ENCODE data around the gene PRKD3. TPM values are rescaled to one million over a fixed set of nuclear protein-coding genes. Genes with fewer than 3 reads are reported as not detected.
"Not testable (repeated sequence)": the region's sequence is repeated elsewhere in the genome, so short reads cannot be mapped to it uniquely, and the experiment has no call there.

PRKD3 gene
- total and polyA plus RNA-seq, 2 donors: 12.6 to 32.6 TPM

DNA sequence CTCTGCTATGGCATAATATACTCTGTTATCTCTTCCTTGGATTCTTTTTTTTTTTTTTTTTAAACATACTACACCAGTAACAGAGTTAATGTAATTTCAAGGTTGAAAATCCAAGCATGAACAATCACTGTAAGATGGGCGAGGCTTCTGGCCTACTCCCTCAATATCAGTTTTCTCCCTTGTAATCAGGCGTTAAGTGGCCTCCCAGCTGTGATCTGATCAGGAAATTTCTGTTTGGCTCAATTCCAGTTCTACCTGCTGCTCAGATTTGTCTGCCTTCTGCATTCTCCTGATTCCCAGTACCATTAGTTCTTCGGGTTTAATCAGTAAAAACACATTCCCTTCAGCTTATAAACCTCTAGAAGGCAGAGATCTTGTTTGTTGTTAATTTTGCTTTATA lies 18.6 kb downstream of the PRKD3 start:
- Histone ChIP-seq H3K27me3 (ENCODE audit: control insufficient read depth in 2 of 2, insufficient read depth in 1 of 2, low read length in 1 of 2) (no peaks in the 10 kb centered on the region), H3K4me1 (ENCODE audit: control insufficient read depth in 2 of 2, insufficient read depth in 2 of 2, low read length in 2 of 2) (no peaks in the 10 kb centered on the region), H3K4me3 (ENCODE audit: low read length in 2 of 2) (no peak overlapping the region), H3K36me3 (ENCODE audit: control insufficient read depth in 2 of 2, insufficient read depth in 2 of 2, low read length in 1 of 2) (peaks cover 0 to 8% of the 10 kb centered on the region in 2 donors), H3K9me3 (ENCODE audit: control insufficient read depth in 2 of 2, insufficient read depth in 1 of 2, low read length in 1 of 2) (peaks cover 2 to 9% of the 10 kb centered on the region in 2 donors), H3K27ac (ENCODE audit: low read depth in 1 of 2, low read length in 1 of 2) (no peak overlapping the region)
- no peak for DNase-seq (ENCODE audit: low read depth in 6 of 9, low spot score in 9 of 9)
- 90% methylated on average over 3 of the region's 3 CpGs for whole genome bisulfite sequencing

DNA sequence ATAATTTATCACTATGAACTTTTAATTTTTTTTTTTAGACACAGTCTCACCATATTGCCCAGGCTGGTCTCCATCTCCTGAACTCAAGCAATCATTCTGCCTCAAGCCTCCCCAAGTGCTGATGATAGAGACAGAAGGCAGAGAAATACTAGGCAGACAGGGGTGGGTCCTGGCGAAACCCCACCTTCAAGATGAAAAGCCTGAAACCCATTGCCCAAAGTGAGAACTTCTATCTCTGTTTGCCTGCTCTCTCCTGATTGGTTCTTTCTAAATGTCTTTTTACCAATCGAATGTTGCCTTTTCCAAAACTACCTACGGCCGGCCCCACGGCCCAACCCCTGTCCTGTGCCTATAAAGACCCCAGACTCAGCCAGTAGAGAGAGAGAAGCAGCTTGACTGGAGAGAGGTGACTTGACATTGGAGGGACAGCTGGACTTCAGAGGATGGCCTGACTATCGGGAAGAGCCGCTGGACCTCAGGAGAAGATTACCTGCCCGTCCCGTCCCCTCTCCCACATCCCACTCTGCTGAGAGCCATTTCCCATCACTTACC lies 21.9 kb downstream of the PRKD3 start:
- Histone ChIP-seq H3K27me3 (ENCODE audit: control insufficient read depth in 2 of 2, insufficient read depth in 1 of 2, low read length in 1 of 2) (no peaks in the 10 kb centered on the region), H3K9me3 (ENCODE audit: control insufficient read depth in 2 of 2, insufficient read depth in 1 of 2, low read length in 1 of 2) (peaks cover 2 to 9% of the 10 kb centered on the region in 2 donors), H3K27ac (ENCODE audit: low read depth in 1 of 2, low read length in 1 of 2) (no peak overlapping the region), H3K4me3 (ENCODE audit: low read length in 2 of 2) (no peak overlapping the region), H3K4me1 (ENCODE audit: control insufficient read depth in 2 of 2, insufficient read depth in 2 of 2, low read length in 2 of 2) (no peaks in the 10 kb centered on the region), H3K36me3 (ENCODE audit: control insufficient read depth in 2 of 2, insufficient read depth in 2 of 2, low read length in 1 of 2) (peaks cover 0 to 8% of the 10 kb centered on the region in 2 donors)
- no peak for DNase-seq (ENCODE audit: low read depth in 6 of 9, low spot score in 9 of 9)
- over 99% methylated on average over 9 of the region's 9 CpGs for WGBS

- Histone ChIP-seq H3K27me3 (ENCODE audit: control insufficient read depth in 2 of 2, insufficient read depth in 1 of 2, low read length in 1 of 2) (no peaks in the 10 kb centered on the region), H3K9me3 (ENCODE audit: control insufficient read depth in 2 of 2, insufficient read depth in 1 of 2, low read length in 1 of 2) (peaks cover 2 to 9% of the 10 kb centered on the region in 2 donors), H3K4me3 (ENCODE audit: low read length in 2 of 2) (no peak overlapping the region), H3K36me3 (ENCODE audit: control insufficient read depth in 2 of 2, insufficient read depth in 2 of 2, low read length in 1 of 2) (peaks cover 0 to 8% of the 10 kb centered on the region in 2 donors), H3K4me1 (ENCODE audit: control insufficient read depth in 2 of 2, insufficient read depth in 2 of 2, low read length in 2 of 2) (no peaks in the 10 kb centered on the region), H3K27ac (ENCODE audit: low read depth in 1 of 2, low read length in 1 of 2) (no peak overlapping the region)
- 97% methylated on average over 2 of the region's 2 CpGs for WGBS
- DNase-seq (ENCODE audit: low read depth in 6 of 9, low spot score in 9 of 9): no peak
Observed at GRCh38 chr2:37301408-37301807, 23.2 kb downstream of the PRKD3 start.

DNA sequence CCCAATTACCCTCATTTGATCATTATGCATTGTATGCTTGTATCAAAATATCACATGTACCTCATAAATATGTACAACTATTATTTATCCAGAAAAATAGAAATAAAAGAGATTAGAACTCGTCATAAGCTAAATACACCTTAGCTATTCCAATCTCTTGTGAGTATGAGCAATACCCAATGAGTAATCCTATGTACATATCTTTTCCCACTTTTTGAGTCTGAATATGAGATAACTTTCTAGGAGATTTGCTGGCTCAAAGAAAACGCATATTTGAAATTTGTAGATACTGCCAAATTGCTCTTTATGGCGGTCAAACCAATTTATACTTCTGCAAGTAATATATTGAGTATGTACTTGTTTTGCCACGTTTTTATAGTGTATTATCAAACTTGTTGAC lies 24.1 kb downstream of the PRKD3 start:
- no peak overlapping the region for H3K4me3 ChIP-seq (ENCODE audit: low read length in 2 of 2)
- H3K27me3 ChIP-seq (ENCODE audit: control insufficient read depth in 2 of 2, insufficient read depth in 1 of 2, low read length in 1 of 2): no peaks in the 10 kb centered on the region
- peaks cover 2 to 9% of the 10 kb centered on the region in 2 donors for H3K9me3 ChIP-seq (ENCODE audit: control insufficient read depth in 2 of 2, insufficient read depth in 1 of 2, low read length in 1 of 2)
- no peaks in the 10 kb centered on the region for H3K4me1 ChIP-seq (ENCODE audit: control insufficient read depth in 2 of 2, insufficient read depth in 2 of 2, low read length in 2 of 2)
- peaks cover 0 to 8% of the 10 kb centered on the region in 2 donors for H3K36me3 ChIP-seq (ENCODE audit: control insufficient read depth in 2 of 2, insufficient read depth in 2 of 2, low read length in 1 of 2)
- no peak overlapping the region for H3K27ac ChIP-seq (ENCODE audit: low read depth in 1 of 2, low read length in 1 of 2)
- DNase-seq (ENCODE audit: low read depth in 6 of 9, low spot score in 9 of 9): no peak
- WGBS: 98% methylated on average over 4 of the region's 4 CpGs

- Histone ChIP-seq H3K4me1 (ENCODE audit: control insufficient read depth in 2 of 2, insufficient read depth in 2 of 2, low read length in 2 of 2) (no peaks in the 10 kb centered on the region), H3K27me3 (ENCODE audit: control insufficient read depth in 2 of 2, insufficient read depth in 1 of 2, low read length in 1 of 2) (no peaks in the 10 kb centered on the region), H3K9me3 (ENCODE audit: control insufficient read depth in 2 of 2, insufficient read depth in 1 of 2, low read length in 1 of 2) (peaks cover 2 to 9% of the 10 kb centered on the region in 2 donors), H3K4me3 (ENCODE audit: low read length in 2 of 2) (no peak overlapping the region), H3K27ac (ENCODE audit: low read depth in 1 of 2, low read length in 1 of 2) (no peak overlapping the region), H3K36me3 (ENCODE audit: control insufficient read depth in 2 of 2, insufficient read depth in 2 of 2, low read length in 1 of 2) (peaks cover 0 to 8% of the 10 kb centered on the region in 2 donors)
- no peak for DNase-seq (ENCODE audit: low read depth in 6 of 9, low spot score in 9 of 9)
Observed at GRCh38 chr2:37300146-37300545, 24.5 kb downstream of the PRKD3 start.

- H3K4me1 ChIP-seq (ENCODE audit: control insufficient read depth in 2 of 2, insufficient read depth in 2 of 2, low read length in 2 of 2): no peaks in the 10 kb centered on the region
- peaks cover 0 to 3% of the 10 kb centered on the region in 2 donors for H3K36me3 ChIP-seq (ENCODE audit: control insufficient read depth in 2 of 2, insufficient read depth in 2 of 2, low read length in 1 of 2)
- peaks cover 0 to under 1% of the 10 kb centered on the region in 2 donors for H3K9me3 ChIP-seq (ENCODE audit: control insufficient read depth in 2 of 2, insufficient read depth in 1 of 2, low read length in 1 of 2)
- no peaks in the 10 kb centered on the region for H3K27me3 ChIP-seq (ENCODE audit: control insufficient read depth in 2 of 2, insufficient read depth in 1 of 2, low read length in 1 of 2)
- H3K4me3 ChIP-seq (ENCODE audit: low read length in 2 of 2): no peak overlapping the region
- DNase-seq (ENCODE audit: low read depth in 6 of 9, low spot score in 9 of 9): no peak
- no peak overlapping the region for H3K27ac ChIP-seq (ENCODE audit: low read depth in 1 of 2, low read length in 1 of 2)
Observed at GRCh38 chr2:37297632-37298031, 27.0 kb downstream of the PRKD3 start.

DNA sequence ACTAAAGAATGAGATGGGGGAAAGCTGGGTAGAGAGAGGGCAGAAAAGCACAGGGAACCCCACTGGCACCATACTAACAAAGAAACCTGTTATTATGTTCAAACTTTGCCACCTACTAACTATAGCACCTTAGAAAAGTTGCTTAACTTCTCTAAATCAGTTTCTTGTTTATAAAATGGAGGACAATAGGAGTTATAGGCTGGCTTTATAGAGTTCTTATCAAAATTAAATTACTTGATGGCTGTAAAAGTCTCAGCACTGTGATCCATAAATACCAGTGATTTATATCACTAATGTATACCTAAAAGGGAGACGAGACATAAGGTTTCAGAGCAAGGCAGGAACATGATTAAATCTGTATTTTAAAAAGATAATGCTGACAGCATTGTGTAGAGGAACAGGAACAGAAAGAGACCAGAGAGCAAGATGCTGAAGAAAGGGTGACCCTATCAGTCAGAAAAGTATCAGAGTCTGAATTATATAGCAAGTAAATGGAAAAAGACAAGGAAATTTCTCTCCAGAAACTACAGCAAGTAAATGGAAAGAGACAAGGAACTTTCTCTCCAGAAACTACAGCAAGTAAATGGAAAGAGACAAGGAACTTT lies 29.1 kb downstream of the PRKD3 start:
- Histone ChIP-seq H3K27ac (ENCODE audit: low read depth in 1 of 2, low read length in 1 of 2) (no peak overlapping the region), H3K27me3 (ENCODE audit: control insufficient read depth in 2 of 2, insufficient read depth in 1 of 2, low read length in 1 of 2) (no peaks in the 10 kb centered on the region), H3K4me3 (ENCODE audit: low read length in 2 of 2) (no peak overlapping the region), H3K9me3 (ENCODE audit: control insufficient read depth in 2 of 2, insufficient read depth in 1 of 2, low read length in 1 of 2) (no peaks in the 10 kb centered on the region), H3K4me1 (ENCODE audit: control insufficient read depth in 2 of 2, insufficient read depth in 2 of 2, low read length in 2 of 2) (no peaks in the 10 kb centered on the region), H3K36me3 (ENCODE audit: control insufficient read depth in 2 of 2, insufficient read depth in 2 of 2, low read length in 1 of 2) (peaks cover 0 to 10% of the 10 kb centered on the region in 2 donors)
- 96% methylated on average over 1 of the region's 1 CpG for WGBS
- no peak for DNase-seq (ENCODE audit: low read depth in 6 of 9, low spot score in 9 of 9)

DNA sequence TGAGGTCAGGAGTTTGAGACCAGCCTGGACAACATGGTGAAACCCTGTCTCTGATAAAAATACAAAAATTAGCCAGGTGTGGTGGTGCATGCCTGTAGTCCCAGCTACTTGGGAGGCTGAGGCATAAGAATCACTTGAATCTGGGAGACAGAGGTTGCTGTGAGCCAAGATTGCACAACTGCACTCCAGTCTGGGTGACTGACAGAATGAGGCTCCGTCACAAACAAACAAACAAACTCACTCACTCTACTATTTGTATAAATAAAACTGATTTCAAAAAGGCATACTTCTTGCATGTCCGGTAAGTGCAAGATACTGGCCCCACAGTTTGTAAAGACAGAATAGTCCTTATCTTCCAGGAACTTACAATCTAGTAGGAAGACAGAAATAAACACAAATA lies 29.8 kb downstream of the PRKD3 start:
- WGBS: 96% methylated on average over 2 of the region's 2 CpGs
- H3K27me3 ChIP-seq (ENCODE audit: control insufficient read depth in 2 of 2, insufficient read depth in 1 of 2, low read length in 1 of 2); H3K27ac ChIP-seq (ENCODE audit: low read depth in 1 of 2, low read length in 1 of 2); H3K4me1 ChIP-seq (ENCODE audit: control insufficient read depth in 2 of 2, insufficient read depth in 2 of 2, low read length in 2 of 2); H3K9me3 ChIP-seq (ENCODE audit: control insufficient read depth in 2 of 2, insufficient read depth in 1 of 2, low read length in 1 of 2); H3K4me3 ChIP-seq (ENCODE audit: low read length in 2 of 2); DNase-seq (ENCODE audit: low read depth in 6 of 9, low spot score in 9 of 9): not testable (repeated sequence)
- H3K36me3 ChIP-seq (ENCODE audit: control insufficient read depth in 2 of 2, insufficient read depth in 2 of 2, low read length in 1 of 2): peaks cover 0 to 12% of the 10 kb centered on the region in 2 donors

- Histone ChIP-seq H3K4me3 (ENCODE audit: low read length in 2 of 2) (no peak overlapping the region), H3K36me3 (ENCODE audit: control insufficient read depth in 2 of 2, insufficient read depth in 2 of 2, low read length in 1 of 2) (peaks cover 0 to 27% of the 10 kb centered on the region in 2 donors)
- no peak for DNase-seq (ENCODE audit: low read depth in 6 of 9, low spot score in 9 of 9)
Observed at GRCh38 chr2:37291680-37292079, 33.0 kb downstream of the PRKD3 start.

More at GRCh38 chr2:37291680-37292079, 33.0 kb downstream of the PRKD3 start:
- Histone ChIP-seq H3K27ac (ENCODE audit: low read depth in 1 of 2, low read length in 1 of 2) (no peak overlapping the region), H3K4me1 (ENCODE audit: control insufficient read depth in 2 of 2, insufficient read depth in 2 of 2, low read length in 2 of 2) (no peaks in the 10 kb centered on the region), H3K9me3 (ENCODE audit: control insufficient read depth in 2 of 2, insufficient read depth in 1 of 2, low read length in 1 of 2) (no peaks in the 10 kb centered on the region), H3K27me3 (ENCODE audit: control insufficient read depth in 2 of 2, insufficient read depth in 1 of 2, low read length in 1 of 2) (no peaks in the 10 kb centered on the region)
- WGBS: 97% methylated on average over 2 of the region's 2 CpGs

Measured in thymus (tissue), 11 donors.